ENCODE measurements around the gene SNX15.

The SNX15 gene

GRCh38 chr11:65087827-65088226, 60.6 kb downstream of the SNX15 start:
- no peaks in the 10 kb centered on the region for H3K27me3 ChIP-seq (ENCODE audit: insufficient read depth, low read length)
- peaks cover 46% of the 10 kb centered on the region for H3K4me1 ChIP-seq (ENCODE audit: insufficient read depth, low read length, severe bottlenecking)
- H3K36me3 ChIP-seq (ENCODE audit: insufficient read depth, low read length) = peaks cover 35% of the 10 kb centered on the region; the same call in 1 of the 2 replicates
- no peaks in the 10 kb centered on the region for H3K9me3 ChIP-seq (ENCODE audit: low read length)
- no peak overlapping the region for H2AFZ ChIP-seq (ENCODE audit: low read length)
- no peaks in the 10 kb centered on the region for H3F3A ChIP-seq (ENCODE audit: insufficient read depth, low read length)
- H3K4me2 ChIP-seq (ENCODE audit: low read length) = no peak overlapping the region
- no peak overlapping the region for H3K27ac ChIP-seq (ENCODE audit: low read depth, low read length, poor library complexity, severe bottlenecking)
- no peak for TF ChIP-seq CTCF (IDR thresholded peaks at IDR 0.05; ENCODE audit: low read length)
- no peak for TF ChIP-seq EZH2 (IDR thresholded peaks at IDR 0.05; ENCODE audit: borderline replicate concordance, low read length)
- H3K9ac ChIP-seq (ENCODE audit: low read length) = no peak overlapping the region
- peaks cover 9% of the 10 kb centered on the region for H3K79me2 ChIP-seq (ENCODE audit: insufficient read depth, low read length)
- H4K20me1 ChIP-seq (ENCODE audit: insufficient read depth, low read length) = no peaks in the 10 kb centered on the region
- no peak overlapping the region for H3K4me3 ChIP-seq (ENCODE audit: low read depth, low read length, poor library complexity, severe bottlenecking)
- no peaks in the 10 kb centered on the region for H3K9me2 ChIP-seq (ENCODE audit: low read depth, low read length)

- no peaks in the 10 kb centered on the region for H3K9me2 ChIP-seq (ENCODE audit: low read depth, low read length)
- H3F3A ChIP-seq (ENCODE audit: insufficient read depth, low read length) = no peaks in the 10 kb centered on the region
- H3K27ac ChIP-seq (ENCODE audit: low read depth, low read length, poor library complexity, severe bottlenecking) = peak overlapping the region; percentile 87
- no peaks in the 10 kb centered on the region for H4K20me1 ChIP-seq (ENCODE audit: insufficient read depth, low read length)
- no peaks in the 10 kb centered on the region for H3K79me2 ChIP-seq (ENCODE audit: insufficient read depth, low read length)
- no peak overlapping the region for H2AFZ ChIP-seq (ENCODE audit: low read length)
- no peak overlapping the region for H3K9ac ChIP-seq (ENCODE audit: low read length)
- H3K4me3 ChIP-seq (ENCODE audit: low read depth, low read length, poor library complexity, severe bottlenecking) = no peak overlapping the region
- H3K36me3 ChIP-seq (ENCODE audit: insufficient read depth, low read length) = peaks cover 32% of the 10 kb centered on the region; the same call in 1 of the 2 replicates
- no peak for TF ChIP-seq EZH2 (IDR thresholded peaks at IDR 0.05; ENCODE audit: borderline replicate concordance, low read length)
- no peak for TF ChIP-seq CTCF (IDR thresholded peaks at IDR 0.05; ENCODE audit: low read length)
- no peaks in the 10 kb centered on the region for H3K9me3 ChIP-seq (ENCODE audit: low read length)
- no peak overlapping the region for H3K4me2 ChIP-seq (ENCODE audit: low read length)
- H3K27me3 ChIP-seq (ENCODE audit: insufficient read depth, low read length) = no peaks in the 10 kb centered on the region
- H3K4me1 ChIP-seq (ENCODE audit: insufficient read depth, low read length, severe bottlenecking) = peaks cover 40% of the 10 kb centered on the region
Observed at GRCh38 chr11:65089621-65090020, 62.4 kb downstream of the SNX15 start.

Data from OCI-LY1 (cell line).